GM23338 (cell line): ENCODE results near the gene TPD52L3. TPM values are rescaled to one million over a fixed set of nuclear protein-coding genes. Genes with fewer than 3 reads are reported as not detected.
A peak's percentile ranks its signal among the peaks of the same experiment; 100 is the strongest.

ENCODE experiments used
- ATAC-seq: fragments of 200-7000 bp; cut with Tn5 transposase; 3 replicates; pipeline ENCODE4 v1.9.1; 2020
- DNase-seq: peaks from one replicate; pipeline ENCODE4 v3.0.0-alpha.2; 2015; ENCODE audit warnings: low spot score
- H2AFZ ChIP-seq: fragments of 200-600 bp; sonication (generic); 2 replicates; pipeline ENCODE4 v1.8.0; 2016; ENCODE audit warnings: antibody characterized with exemption, mild to moderate bottlenecking, moderate library complexity
- H3F3A ChIP-seq: fragments of 200-600 bp; sonication (generic); replicated peaks from 2 replicates; pipeline ENCODE4 v1.8.0; 2017; ENCODE audit warnings: antibody characterized with exemption, mixed run types, low read depth
- H3K27ac ChIP-seq: fragments of 200-600 bp; sonication (generic); 2 replicates; pipeline ENCODE4 v1.6.1; 2016; ENCODE audit warnings: low read depth
- H3K27me3 ChIP-seq: fragments of 200-600 bp; sonication (generic); 2 replicates; pipeline ENCODE4 v1.8.0; 2016; ENCODE audit warnings: mild to moderate bottlenecking, mixed run types, moderate library complexity; ENCODE audit not compliant: insufficient read depth
- H3K36me3 ChIP-seq: fragments of 200-600 bp; sonication (generic); 2 replicates; pipeline ENCODE4 v1.8.0; 2016; ENCODE audit warnings: mild to moderate bottlenecking; ENCODE audit not compliant: insufficient read depth
- H3K4me1 ChIP-seq: fragments of 200-600 bp; sonication (generic); 2 replicates; pipeline ENCODE4 v1.8.0; 2016; ENCODE audit warnings: mild to moderate bottlenecking, moderate library complexity; ENCODE audit not compliant: insufficient read depth
- H3K4me2 ChIP-seq: fragments of 200-600 bp; sonication (generic); 2 replicates; pipeline ENCODE4 v1.7.1; 2017; ENCODE audit warnings: mixed run types
- H3K4me3 ChIP-seq: fragments of 200-600 bp; sonication (generic); 2 replicates; pipeline ENCODE4 v1.6.1; 2016; ENCODE audit warnings: mixed run types
- H3K79me2 ChIP-seq: fragments of 200-600 bp; sonication (generic); replicated peaks from 2 replicates; pipeline ENCODE4 v1.8.0; 2017; ENCODE audit warnings: mild to moderate bottlenecking; ENCODE audit not compliant: insufficient read depth
- H3K9me2 ChIP-seq: fragments of 200-600 bp; sonication (generic); 2 replicates; pipeline ENCODE4 v1.8.0; 2017; ENCODE audit not compliant: insufficient read depth
- H4K20me1 ChIP-seq: fragments of 200-600 bp; sonication (generic); replicated peaks from 2 replicates; pipeline ENCODE4 v1.8.0; 2017; ENCODE audit warnings: mild to moderate bottlenecking; ENCODE audit not compliant: insufficient read depth
- H3K27ac Mint-ChIP-seq: 2 replicates; pipeline ENCODE4 v1.8.0; 2020; ENCODE audit warnings: inconsistent platforms, mild to moderate bottlenecking, moderate library complexity, mixed read lengths
- H3K27me3 Mint-ChIP-seq: 3 replicates; pipeline ENCODE4 v1.8.0; 2022; ENCODE audit warnings: low read depth, mild to moderate bottlenecking, moderate library complexity, mixed read lengths, inconsistent platforms; ENCODE audit not compliant: insufficient read depth, poor library complexity
- H3K36me3 Mint-ChIP-seq: 3 replicates; pipeline ENCODE4 v1.8.0; 2021; ENCODE audit warnings: low read depth, mild to moderate bottlenecking, inconsistent platforms, moderate library complexity, mixed read lengths
- H3K4me1 Mint-ChIP-seq: 3 replicates; pipeline ENCODE4 v1.8.0; 2020; ENCODE audit warnings: mild to moderate bottlenecking, inconsistent platforms, mixed read lengths
- H3K4me3 Mint-ChIP-seq: 3 replicates; pipeline ENCODE4 v1.8.0; 2021; ENCODE audit warnings: moderate library complexity, mild to moderate bottlenecking, inconsistent platforms, mixed read lengths
- H3K9me3 Mint-ChIP-seq: 3 replicates; pipeline ENCODE4 v1.8.0; 2020; ENCODE audit warnings: moderate library complexity, mild to moderate bottlenecking, inconsistent platforms, mixed read lengths
- JUNB ChIP-seq: IDR thresholded peaks from one replicate; pipeline ENCODE4 v1.6.1; 2016; ENCODE audit warnings: antibody characterized with exemption; ENCODE audit not compliant: unreplicated experiment
- REST ChIP-seq: IDR thresholded peaks from one replicate; pipeline ENCODE4 v1.6.1; 2018; ENCODE audit warnings: antibody characterized with exemption; ENCODE audit not compliant: unreplicated experiment
- ZNF114 ChIP-seq: fragments of 250-450 bp; sonication (Bioruptor Pico); IDR thresholded peaks from 2 replicates; pipeline ENCODE4 v1.5.0; 2020; ENCODE audit warnings: mild to moderate bottlenecking, moderate library complexity
- polyA plus RNA-seq: library from polyadenylated mRNA; unstranded; fragments of >200 nt; fragmentation: Nextera tagmentation; extraction: Ambion mirVana; gene quantifications from 2 replicates; pipeline ENCODE4 v1.2.1, GENCODE V29; 2016
- total RNA-seq: library from RNA; depleted of rRNA; stranded (reverse); fragments of >200 nt; shearing (Covaris generic); gene quantifications from 2 replicates; pipeline ENCODE4 v1.2.3, GENCODE V29; 2014
- TF ChIP-seq, protein P1 (sequence below), 2 experiments: fragments of 200-600 bp in 1 of 2; sonication (generic) in 1 of 2; conservative IDR thresholded peaks; 2 replicates each; pipeline versions ENCODE4 v1.5.1 to v1.6.1; 2016 to 2017; ENCODE audit warnings: antibody characterized with exemption in 2 of 2, low read depth in 2 of 2, mild to moderate bottlenecking in 2 of 2, moderate library complexity in 1 of 2

TPD52L3 gene
- total and polyA plus RNA-seq, 2 experiments from 2014 or later: not detected

GRCh38 chr9:6304232-6304631 is 23.9 kb upstream of the TPD52L3 start:
- no peaks in the 10 kb centered on the region for H3K36me3 ChIP-seq
- no peak overlapping the region for H3K4me2 ChIP-seq
- TF ChIP-seq, protein P1, sequence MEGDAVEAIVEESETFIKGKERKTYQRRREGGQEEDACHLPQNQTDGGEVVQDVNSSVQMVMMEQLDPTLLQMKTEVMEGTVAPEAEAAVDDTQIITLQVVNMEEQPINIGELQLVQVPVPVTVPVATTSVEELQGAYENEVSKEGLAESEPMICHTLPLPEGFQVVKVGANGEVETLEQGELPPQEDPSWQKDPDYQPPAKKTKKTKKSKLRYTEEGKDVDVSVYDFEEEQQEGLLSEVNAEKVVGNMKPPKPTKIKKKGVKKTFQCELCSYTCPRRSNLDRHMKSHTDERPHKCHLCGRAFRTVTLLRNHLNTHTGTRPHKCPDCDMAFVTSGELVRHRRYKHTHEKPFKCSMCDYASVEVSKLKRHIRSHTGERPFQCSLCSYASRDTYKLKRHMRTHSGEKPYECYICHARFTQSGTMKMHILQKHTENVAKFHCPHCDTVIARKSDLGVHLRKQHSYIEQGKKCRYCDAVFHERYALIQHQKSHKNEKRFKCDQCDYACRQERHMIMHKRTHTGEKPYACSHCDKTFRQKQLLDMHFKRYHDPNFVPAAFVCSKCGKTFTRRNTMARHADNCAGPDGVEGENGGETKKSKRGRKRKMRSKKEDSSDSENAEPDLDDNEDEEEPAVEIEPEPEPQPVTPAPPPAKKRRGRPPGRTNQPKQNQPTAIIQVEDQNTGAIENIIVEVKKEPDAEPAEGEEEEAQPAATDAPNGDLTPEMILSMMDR (conservative IDR thresholded peaks at IDR 0.05; ENCODE audit: low read depth in 2 of 2): no peak
- Mint-ChIP-seq H3K9me3 (no peaks in the 10 kb centered on the region), H3K4me1 (peaks cover 5% of the 10 kb centered on the region; the same call in 2 of the 3 replicates), H3K27ac (no peak overlapping the region), H3K4me3 (no peak overlapping the region), H3K36me3 (no peaks in the 10 kb centered on the region), H3K27me3 (peaks cover 4% of the 10 kb centered on the region)
- H3F3A ChIP-seq: no peaks in the 10 kb centered on the region
- H3K4me1 ChIP-seq: no peaks in the 10 kb centered on the region
- ATAC-seq (no peak), DNase-seq (no peak)
- no peak overlapping the region for H2AFZ ChIP-seq
- no peaks in the 10 kb centered on the region for H3K79me2 ChIP-seq
- H3K27me3 ChIP-seq: no peaks in the 10 kb centered on the region
- H3K4me3 ChIP-seq: no peak overlapping the region
- no peak overlapping the region for H3K27ac ChIP-seq
- no peaks in the 10 kb centered on the region for H4K20me1 ChIP-seq
- no peaks in the 10 kb centered on the region for H3K9me2 ChIP-seq

- no peaks in the 10 kb centered on the region for H3K27me3 ChIP-seq
- no peaks in the 10 kb centered on the region for H3K9me3 Mint-ChIP-seq
- no peaks in the 10 kb centered on the region for H3K79me2 ChIP-seq
- ATAC-seq (peak; percentile 50; the same call in 2 of the 3 replicates), DNase-seq (peak; percentile 61)
- H3K4me3 ChIP-seq: no peak overlapping the region
- H2AFZ ChIP-seq: no peak overlapping the region
- no peaks in the 10 kb centered on the region for H3K36me3 ChIP-seq
- H3K4me2 ChIP-seq: no peak overlapping the region
- H3K4me3 Mint-ChIP-seq: no peak overlapping the region
- TF ChIP-seq REST (no peak), ZNF114 (CRISPR knock-in tag) (no peak), JUNB (no peak)
- TF ChIP-seq, protein P1 (conservative IDR thresholded peaks at IDR 0.05; ENCODE audit: low read depth in 2 of 2): peak; percentile 76
- H3K27ac ChIP-seq: no peak overlapping the region
- peaks cover 5% of the 10 kb centered on the region; the same call in 2 of the 3 replicates for H3K4me1 Mint-ChIP-seq
- H3K27me3 Mint-ChIP-seq: peaks cover 4% of the 10 kb centered on the region
- no peak overlapping the region for H3K27ac Mint-ChIP-seq
- no peaks in the 10 kb centered on the region for H3K9me2 ChIP-seq
- H3K4me1 ChIP-seq: no peaks in the 10 kb centered on the region
- no peaks in the 10 kb centered on the region for H3K36me3 Mint-ChIP-seq
- no peaks in the 10 kb centered on the region for H4K20me1 ChIP-seq
- no peaks in the 10 kb centered on the region for H3F3A ChIP-seq
Observed at GRCh38 chr9:6305954-6306563, 22.1 kb upstream of the TPD52L3 start.
